SH-SY5Y (cell line): Measurements from ENCODE around the gene AARS1.

Experiments
- GATA2 ChIP-seq: IDR thresholded peaks from 2 replicates; pipeline ENCODE4 v1.6.1; 2011; ENCODE audit warnings: mild to moderate bottlenecking, low read depth, low read length
- GATA3 ChIP-seq: IDR thresholded peaks from 2 replicates; pipeline ENCODE4 v1.6.1; 2011; ENCODE audit warnings: low read depth, mild to moderate bottlenecking, low read length, moderate library complexity

AARS1 gene

DNA sequence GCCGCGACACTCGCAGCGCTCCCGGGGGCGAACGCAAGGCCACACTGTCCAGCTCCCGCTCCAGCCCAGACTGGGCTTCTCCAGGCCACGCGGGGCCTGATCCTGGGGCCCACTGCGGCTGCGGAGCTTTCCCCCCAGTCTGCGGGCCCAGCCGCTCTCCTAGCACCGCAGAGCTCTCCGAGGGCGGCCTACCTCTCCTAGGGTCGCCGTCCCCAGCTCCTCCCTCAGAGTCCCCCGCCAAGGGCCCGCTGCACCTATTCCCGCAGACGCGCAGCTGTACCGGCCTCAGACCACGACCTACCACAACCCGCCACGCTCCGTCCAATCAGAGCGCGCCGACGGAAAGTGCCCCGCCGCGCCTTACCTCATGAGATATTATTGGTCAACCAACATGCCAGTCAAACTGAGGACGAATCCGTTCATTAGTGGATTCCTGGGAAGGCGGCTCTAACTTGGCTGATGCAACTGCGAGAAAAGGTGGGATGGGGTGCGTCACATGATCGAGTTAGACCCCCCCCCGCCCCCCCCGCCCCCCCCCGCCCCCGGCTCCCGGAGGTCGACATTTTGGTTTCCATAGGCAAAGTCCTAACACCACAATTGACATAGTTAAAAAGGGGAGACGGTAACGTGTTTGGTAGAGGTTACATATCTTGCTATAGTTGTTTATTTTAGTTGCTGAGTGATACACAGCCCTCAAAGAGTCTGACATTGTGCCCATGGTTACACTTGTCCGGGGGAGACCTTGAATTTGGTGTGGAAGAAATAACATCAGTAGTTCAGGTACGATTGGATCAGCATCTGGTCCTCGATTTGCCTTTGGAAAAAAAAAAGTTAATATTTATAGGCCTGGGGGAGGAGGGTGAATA, at the start of gene AARS1:
TSS of gene AARS1 (minus strand) at position 278 of the 866 bp plus-strand sequence. CDS start 6,743 bp downstream, outside the sequence.
- no peak for TF ChIP-seq GATA2
- no peak for TF ChIP-seq GATA3

DNA sequence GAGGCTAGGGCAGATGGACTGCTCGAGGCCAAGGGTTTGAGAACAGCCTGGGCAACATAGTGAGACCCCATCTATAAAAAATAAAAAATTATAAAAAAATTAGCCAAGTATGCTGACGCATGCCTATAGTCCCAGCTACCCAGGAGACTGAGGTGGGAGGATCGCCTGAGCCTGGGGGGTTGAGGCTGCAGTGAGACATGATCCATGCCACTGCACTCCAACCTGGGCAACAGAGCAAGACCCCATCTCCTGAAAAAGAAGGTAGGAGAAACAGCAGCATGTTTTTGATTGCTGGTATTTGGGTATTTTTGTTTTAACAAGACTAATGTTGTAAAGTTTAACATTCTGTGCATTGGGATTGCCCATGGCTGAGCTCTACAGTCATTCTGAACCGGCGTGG, 48.5 kb upstream of the AARS1 start:
- no peak for TF ChIP-seq GATA3
- TF ChIP-seq GATA2, result no peak

DNA sequence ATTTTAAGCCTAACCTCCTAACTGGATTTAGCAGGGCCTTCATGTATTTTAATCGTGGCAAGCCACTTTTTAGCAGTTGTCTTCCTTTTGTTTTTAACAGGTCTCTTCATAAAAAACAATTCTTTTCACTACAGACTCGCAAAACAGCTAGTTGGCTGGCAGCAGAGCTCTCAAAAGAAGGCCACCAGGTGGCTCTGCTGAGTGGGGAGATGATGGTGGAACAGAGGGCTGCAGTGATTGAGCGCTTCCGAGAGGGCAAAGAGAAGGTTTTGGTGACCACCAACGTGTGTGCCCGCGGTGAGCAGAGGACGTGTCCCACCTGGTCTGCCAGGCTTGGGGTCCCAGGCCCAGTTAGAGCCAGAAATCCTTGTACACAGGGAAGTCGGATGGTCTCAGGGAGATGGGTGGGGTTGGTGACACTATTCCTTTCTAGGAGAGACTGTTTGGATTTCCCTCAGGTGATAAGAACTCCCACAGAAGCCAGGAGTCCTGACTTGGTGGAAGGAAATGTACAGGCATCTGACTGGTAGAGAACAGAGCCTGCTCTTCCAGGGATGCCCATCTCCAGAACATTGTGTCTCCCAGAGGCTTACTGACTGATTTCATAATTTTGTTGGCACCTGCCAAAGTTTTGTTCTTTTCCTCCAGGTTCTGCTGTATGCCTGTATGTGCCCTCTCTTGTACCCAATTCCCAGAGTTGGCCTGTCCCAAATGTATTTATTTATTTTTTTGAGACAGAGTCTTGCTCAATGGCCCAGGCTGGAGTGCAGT, 42.5 kb upstream of the AARS1 start:
- TF ChIP-seq GATA2 (no peak), GATA3 (no peak)

DNA sequence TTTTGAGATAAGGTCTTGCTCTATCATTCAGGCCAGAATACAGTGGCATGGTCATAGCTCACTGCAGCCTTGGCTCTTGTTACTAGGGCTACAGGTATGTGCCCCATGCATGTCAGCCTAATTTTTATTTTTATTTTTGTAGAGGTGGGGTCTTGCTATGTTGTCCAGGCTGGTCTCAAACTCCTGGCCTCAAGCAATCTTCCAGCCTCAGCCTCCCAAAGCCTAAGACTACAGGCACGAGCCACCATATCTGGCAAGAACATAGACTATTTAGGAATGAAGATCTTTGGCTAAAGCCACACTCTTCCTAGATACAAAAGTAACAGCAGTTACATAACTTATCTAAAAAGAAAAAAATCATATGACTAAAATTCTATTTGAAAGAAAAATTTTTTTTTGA, 41.8 kb upstream of the AARS1 start:
- TF ChIP-seq GATA3 (no peak), GATA2 (no peak)

DNA sequence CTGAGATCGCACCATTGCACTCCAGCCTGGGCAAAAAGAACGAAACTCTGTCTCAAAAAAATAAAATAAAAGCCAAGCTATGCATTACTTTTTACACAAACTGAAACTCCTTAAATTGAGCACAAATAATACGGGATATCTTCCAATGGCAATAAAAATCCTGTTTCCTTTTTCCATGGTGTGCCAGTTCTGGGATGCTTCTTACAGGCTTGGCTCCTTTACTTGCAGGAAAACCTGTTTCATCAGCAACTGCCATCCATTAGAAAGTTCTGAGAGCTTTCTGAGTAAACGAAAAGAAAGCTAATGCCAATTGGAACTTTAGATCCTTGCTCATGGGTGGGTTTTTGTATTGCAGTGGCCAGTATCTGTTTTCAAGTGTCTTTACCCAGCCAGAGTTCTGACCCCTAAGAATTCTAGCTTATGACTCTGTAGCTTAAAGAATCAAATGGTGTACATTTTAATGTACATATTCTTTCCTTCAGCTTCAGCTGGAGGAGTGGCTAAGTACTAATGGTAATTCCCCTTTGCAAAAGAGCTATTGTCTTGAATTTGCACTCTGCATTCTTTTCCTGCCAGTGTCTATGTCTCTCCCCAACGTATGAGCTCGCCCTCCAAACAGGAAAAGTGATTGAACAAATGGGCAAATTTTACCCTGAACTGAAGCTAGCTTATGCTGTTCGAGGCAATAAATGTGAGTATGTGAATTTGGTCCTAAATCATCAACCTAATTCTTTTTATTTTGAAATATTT, 35.9 kb upstream of the AARS1 start:
- TF ChIP-seq GATA2 (no peak), GATA3 (no peak)

DNA sequence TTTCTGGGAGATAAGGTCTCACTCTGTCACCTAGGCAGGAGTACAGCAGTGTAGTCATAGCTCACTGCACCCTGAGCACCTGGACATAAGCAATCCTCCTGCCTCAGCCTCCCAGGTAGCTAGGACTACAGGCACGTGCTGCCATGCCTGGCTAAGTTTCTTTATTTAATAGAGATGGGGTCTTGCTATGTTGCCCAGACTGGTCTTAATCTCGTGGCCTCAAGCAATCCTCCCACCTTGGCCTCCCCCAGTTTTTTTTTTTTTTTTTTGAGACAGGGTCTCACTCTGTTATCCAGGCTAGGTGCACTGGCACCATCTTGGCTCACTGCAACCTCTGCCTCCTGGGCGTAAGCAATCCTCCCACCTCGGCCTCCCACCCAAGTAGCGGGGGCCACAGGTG, 30.8 kb upstream of the AARS1 start:
- TF ChIP-seq GATA2, result no peak
- TF ChIP-seq GATA3, result no peak

DNA sequence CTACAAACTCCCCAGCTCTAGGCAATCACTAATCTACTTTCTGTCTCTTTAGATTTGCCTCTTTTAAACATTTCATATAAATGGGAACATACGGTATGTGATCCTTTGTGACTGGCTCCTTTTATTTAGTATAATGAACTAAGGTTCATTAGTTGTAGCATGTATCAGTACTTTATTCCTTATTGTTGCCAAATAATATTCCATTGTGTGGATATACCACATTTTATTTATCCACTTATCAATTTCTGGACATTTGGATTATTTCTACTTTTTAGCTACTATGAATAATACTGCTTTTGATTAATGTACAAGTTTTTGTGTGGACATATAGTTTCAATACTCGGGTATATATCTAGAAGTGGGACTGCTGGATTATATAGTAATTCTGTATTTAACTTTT, 17.6 kb upstream of the AARS1 start:
- no peak for TF ChIP-seq GATA3
- TF ChIP-seq GATA2, result no peak

DNA sequence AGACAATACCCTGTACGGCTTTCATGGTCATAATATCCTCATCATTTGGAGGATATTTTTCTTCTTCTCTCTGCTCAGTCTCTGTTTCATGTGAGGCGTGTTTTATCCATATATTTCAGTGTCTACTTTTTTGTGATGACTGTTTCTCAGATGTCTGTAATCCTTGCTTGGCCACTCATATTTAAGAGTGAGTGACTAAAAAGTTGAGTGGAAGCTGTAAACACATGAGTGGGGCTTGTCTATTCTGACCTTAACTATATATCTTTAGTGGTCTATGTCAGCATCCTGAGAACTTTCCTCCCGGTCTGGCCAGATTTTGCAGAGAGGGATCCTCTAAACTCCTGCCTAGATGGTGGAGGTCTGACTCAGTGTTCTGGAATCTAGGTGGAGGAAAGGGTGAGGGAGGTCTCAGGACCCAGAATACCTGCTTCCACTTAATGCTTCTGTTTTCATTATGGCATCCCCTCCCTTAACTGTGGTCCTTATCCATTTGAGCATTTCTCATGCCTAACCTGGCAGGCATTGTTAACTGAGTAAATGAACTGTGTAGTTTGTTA, 15.7 kb upstream of the AARS1 start:
- TF ChIP-seq GATA3 (no peak), GATA2 (no peak)

DNA sequence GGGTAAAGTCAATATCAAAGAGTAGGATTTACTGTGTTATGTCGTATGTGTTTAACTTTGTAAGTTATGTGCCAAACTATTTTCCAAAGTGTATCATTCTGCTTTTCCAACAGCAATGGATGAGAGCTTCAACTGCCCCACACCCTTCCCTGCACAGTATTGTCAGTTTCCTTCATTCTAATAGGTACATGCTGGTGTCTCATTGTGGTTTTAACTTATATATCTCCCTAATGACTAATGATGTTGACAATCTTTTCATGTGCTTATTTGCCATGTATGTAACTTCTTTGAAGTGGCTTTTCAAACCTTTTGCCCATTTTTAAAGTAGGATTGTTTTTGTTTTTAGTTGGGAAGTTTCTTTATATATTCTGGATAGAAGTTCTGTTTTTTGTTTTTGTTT, 13.4 kb upstream of the AARS1 start:
- TF ChIP-seq GATA3 (no peak), GATA2 (no peak)

DNA sequence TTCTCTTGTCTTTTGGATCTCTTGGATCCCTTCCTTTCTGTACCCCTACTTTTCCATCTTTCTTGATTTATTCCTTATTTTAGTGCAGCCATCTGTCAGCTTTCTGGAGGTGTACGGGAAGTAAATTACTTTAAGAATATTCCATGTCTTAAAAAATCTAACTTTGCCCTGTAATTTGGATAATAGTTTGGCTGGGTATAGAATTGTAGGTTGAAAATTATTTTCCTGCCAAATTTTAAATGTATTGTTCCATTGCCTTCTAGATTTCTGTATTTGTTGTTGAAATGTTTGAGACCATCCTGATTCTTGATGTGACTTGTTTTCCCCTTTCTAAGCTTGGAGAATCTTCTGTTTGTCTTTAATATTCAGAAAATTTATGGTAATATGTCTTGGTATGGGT, 11.8 kb upstream of the AARS1 start:
- no peak for TF ChIP-seq GATA2

DNA sequence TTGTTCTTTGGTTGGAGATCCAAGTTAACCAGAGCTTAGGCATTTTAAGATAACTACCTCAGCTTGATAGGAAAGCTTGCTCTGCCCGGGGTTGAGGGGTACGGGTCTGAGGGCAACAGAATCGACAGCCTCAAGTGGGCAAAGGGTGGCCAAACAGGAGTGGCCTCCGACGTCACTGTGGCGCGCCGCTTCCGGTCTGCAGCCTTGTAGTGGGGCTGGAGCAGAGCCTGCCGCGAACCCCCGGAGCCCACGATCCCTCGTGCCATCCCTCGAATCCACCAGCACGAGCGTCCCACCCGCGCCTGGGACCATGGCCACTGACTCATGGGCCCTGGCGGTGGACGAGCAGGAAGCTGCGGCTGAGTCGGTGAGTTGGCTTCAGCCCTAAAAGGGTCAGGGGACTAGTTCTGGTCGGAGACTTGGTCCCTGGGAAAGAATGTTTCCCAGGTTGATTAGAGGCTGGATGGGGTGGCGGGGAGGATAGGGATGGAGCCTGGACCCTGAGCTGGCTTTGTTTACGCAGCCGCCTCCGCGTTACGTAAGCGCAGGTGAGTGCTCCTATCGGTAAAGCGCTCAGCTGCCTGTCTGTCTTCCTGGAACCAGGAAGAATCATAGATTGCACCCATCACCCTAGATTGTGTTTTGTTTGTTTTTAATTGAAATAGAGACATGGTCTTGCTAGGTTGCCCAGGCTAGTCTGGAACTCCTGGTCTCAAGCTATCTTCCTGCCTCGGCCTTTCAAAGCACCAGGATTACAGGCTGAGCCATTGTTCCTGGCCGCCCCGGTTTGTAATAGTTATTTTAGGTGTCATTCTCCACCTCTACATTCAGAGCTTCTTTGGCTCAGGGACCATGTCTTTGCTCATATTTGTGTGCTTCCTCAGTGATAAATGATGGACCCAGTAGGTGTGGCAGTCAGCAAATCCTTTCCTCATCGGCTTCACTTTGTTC, 10.0 kb upstream of the AARS1 start, which contains the start of gene DDX19B:
TSS of gene DDX19B (plus strand) at position 199 of the 951 bp plus-strand sequence. CDS start at position 311, 112 bp downstream.
- 0 out of 2 replicates have a peak, but pooled peaks have one; percentile 6 for TF ChIP-seq GATA2
- no peak for TF ChIP-seq GATA3

DNA sequence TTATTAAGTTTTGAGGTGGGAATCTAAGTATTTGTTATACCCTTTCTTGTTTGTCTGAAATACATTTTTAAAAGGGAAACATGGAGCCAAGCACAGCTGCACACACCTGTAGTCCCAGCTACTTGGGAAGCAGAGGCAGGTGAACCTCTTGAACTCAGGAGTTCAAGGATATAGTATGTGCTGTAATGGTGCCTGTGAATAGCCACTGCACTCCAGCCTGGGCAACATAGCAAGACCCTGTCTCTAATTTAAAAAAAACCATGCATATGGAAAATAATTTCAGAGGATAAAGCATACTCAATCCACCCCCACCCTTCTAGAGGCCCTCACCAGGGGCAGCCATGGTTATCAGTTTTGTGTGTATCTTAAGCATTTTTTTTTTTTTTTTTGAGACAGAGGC, 6.3 kb upstream of the AARS1 start:
- TF ChIP-seq GATA2 (no peak), GATA3 (no peak)
